CD4-positive, alpha-beta T cell treated with Interleukin-17A for 1 hour (primary cell): ENCODE data around the gene POU4F2.

Experiments
- DNase-seq: peaks from one replicate; pipeline ENCODE4 v3.0.0-alpha.2; 2020

Gene POU4F2, protein sequence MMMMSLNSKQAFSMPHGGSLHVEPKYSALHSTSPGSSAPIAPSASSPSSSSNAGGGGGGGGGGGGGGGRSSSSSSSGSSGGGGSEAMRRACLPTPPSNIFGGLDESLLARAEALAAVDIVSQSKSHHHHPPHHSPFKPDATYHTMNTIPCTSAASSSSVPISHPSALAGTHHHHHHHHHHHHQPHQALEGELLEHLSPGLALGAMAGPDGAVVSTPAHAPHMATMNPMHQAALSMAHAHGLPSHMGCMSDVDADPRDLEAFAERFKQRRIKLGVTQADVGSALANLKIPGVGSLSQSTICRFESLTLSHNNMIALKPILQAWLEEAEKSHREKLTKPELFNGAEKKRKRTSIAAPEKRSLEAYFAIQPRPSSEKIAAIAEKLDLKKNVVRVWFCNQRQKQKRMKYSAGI

DNA sequence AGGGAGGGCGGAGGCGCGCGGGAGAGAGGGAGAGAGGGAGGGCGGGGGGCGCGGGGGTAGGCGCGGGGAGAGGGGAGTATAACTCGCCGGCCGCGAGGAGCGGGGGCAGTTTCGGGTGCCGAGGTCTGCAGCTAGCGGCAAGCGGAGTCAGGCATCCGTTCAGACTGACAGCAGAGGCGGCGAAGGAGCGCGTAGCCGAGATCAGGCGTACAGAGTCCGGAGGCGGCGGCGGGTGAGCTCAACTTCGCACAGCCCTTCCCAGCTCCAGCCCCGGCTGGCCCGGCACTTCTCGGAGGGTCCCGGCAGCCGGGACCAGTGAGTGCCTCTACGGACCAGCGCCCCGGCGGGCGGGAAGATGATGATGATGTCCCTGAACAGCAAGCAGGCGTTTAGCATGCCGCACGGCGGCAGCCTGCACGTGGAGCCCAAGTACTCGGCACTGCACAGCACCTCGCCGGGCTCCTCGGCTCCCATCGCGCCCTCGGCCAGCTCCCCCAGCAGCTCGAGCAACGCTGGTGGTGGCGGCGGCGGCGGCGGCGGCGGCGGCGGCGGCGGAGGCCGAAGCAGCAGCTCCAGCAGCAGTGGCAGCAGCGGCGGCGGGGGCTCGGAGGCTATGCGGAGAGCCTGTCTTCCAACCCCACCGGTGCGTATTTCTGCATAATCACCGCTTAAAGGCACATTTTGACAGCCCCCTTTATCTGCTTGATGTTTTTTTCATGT, at the start of gene POU4F2:
TSS of gene POU4F2 (plus strand) at position 108 of the 720 bp plus-strand sequence. CDS start at position 356, 248 bp downstream.
- no peak for DNase-seq

DNA sequence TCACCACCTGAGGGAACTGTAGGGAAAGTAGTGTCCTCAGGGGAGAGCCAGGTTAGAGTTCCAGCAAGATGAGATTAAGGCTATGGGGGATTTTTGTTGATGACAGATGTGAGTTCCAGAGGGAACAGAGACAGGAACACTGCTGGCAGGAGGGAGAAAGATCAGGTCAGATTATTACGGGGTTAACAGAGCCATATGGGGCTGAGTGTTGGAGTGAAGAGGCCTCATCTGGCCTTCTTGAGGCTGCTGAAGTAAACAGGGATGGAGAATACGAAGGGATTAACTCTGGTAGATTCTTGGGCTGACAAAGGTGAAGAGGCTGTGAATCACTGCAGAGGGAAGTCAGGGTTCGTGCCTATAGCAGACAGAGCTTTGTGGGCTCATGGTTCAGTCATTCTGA, 47.9 kb upstream of the POU4F2 start:
- no peak for DNase-seq

- DNase-seq = no peak
These were observed 46.7 kb upstream of the POU4F2 start for GRCh38 chr4:146592019-146592418.

DNA sequence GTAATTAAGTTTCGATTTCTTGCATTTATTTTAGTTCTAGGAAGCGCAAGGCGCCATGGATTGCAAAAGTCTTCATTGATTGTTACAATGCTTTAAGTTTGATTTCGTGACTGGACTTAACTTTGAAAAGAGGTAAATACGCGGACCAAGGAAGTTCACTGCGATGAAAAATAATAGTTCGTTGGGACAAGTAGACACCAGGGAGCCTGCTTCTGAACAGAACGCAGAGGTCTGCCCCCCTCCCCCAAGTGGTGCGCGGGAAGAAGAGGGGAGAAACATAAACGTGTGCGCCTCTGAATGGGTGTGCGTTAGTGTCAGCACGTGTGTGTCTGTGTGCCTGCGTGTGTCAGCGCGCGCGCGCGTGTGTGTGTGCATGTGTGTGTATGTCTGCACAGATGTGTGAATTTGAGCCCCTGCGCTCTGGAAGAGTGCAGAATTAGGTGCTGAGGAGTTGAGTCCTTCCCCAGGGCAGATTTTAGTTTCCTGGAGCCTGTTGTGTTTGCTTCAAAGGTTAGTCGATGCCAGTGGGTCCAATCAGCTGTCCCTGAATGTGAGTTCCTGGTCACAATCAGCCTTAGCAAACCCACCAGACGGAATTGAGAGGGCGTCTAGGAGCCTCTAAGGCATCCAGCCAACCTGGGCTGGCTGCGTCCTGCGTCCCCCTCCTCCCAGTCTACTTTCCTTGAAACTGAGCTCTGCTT, 5.8 kb upstream of the POU4F2 start:
- DNase-seq = no peak

DNA sequence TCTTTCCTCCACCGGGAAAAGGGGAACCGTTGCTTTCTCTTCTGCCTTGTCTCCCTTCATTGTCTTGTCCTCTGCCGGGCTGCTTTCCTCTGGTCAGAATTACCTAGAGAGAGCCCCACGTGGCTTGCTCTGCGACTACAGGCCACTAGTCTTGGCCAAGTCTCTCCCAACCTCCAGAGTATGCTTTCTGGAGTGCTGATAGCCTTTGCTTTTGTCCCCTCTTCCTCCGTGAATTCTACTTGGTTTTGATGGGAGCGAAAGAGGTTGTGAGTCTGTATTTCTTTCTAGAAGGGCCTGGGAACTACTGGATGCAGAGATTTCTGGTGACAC, 5.3 kb upstream of the POU4F2 start:
- no peak for DNase-seq

GRCh38 chr4:146634825-146635224, 3.9 kb upstream of the POU4F2 start:
- DNase-seq = no peak

DNA sequence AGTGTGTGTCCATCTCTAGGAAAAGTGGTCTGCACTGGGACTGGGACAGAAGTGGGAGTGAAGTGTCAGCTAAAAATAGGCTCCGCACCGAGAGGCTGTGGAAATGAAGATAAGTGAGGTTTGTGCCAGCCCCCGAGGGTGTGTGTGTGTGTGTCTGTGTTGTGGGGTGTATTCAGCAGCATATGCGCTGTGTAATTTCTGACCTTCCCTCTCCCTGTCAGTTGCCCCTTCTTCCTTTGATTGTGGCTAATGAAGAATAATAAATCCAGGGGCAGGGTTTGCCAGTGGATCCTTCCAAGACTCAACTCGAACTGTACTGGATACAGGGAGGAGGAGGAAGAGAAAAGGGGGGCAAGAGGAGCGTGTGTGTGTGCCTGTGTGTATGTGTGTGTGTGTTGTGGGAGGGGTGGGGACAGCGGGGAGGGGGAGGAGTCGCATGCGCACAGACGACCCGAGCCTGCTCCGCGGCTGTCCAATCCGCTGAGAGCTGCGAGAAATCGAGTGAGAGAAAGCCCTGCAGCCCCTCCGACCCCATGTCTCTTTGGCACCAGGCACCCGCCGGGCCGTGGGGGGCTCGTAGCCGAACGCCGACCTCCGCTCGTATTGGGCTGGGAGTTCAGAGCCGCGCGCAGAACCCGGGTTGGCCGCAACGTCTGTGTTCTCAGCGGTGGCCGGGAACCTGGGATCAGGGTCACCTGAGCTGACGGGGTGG, 916 bp upstream of the POU4F2 start:
- no peak for DNase-seq

DNA sequence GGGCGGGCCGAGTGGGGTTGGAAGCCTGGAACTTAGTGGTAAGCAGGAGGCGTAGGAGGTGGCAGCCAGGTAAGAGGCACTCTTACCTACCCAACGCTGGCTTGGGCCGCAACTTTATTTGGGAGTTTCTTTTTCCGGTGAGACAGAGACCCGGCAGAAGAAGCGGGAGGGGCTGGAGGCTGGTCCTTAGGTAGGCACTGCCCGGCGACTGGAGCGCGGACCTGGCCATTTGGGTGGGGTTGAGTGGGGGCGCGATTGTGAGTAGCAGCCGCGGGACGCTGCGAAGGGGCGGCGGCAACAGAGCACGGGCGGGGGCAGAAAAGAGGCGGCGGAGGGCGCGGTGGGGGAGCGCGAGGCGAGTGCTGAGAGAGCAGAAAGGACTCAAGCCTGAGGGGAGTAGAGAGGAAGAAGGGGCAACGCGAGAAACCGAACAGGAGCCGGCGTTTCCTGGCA, 334 bp upstream of the POU4F2 start:
- DNase-seq = no peak

DNA sequence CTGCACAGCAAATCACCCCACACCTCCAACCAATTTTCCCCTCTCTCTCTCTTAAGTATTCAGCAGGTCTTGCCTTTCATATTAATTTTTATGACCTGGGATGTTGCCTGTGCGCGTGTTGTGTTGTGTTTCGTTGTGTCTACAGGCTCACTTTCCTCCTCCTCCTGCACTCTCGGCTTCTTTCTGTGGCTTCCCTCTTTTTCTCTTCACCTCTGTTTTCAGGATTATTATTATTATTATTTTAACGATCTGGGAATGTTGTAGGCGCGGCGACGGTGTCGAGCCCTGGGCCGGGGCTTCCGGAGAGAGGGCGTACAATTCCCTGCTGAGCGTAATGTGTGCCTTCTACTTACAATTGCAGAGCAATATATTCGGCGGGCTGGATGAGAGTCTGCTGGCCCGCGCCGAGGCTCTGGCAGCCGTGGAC, 826 bp downstream of the POU4F2 start:
- no peak for DNase-seq

DNA sequence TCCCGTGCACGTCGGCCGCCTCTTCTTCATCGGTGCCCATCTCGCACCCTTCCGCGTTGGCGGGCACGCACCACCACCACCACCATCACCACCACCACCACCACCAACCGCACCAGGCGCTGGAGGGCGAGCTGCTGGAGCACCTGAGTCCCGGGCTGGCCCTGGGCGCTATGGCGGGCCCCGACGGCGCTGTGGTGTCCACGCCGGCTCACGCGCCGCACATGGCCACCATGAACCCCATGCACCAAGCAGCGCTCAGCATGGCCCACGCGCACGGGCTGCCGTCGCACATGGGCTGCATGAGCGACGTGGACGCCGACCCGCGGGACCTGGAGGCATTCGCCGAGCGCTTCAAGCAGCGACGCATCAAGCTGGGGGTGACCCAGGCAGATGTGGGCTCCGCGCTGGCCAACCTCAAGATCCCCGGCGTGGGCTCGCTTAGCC, 1.4 kb downstream of the POU4F2 start:
- no peak for DNase-seq

GRCh38 chr4:146640465-146641061, 1.9 kb downstream of the POU4F2 start:
- DNase-seq = no peak

GRCh38 chr4:146641762-146642161, 3.1 kb downstream of the POU4F2 start:
- DNase-seq = no peak

DNA sequence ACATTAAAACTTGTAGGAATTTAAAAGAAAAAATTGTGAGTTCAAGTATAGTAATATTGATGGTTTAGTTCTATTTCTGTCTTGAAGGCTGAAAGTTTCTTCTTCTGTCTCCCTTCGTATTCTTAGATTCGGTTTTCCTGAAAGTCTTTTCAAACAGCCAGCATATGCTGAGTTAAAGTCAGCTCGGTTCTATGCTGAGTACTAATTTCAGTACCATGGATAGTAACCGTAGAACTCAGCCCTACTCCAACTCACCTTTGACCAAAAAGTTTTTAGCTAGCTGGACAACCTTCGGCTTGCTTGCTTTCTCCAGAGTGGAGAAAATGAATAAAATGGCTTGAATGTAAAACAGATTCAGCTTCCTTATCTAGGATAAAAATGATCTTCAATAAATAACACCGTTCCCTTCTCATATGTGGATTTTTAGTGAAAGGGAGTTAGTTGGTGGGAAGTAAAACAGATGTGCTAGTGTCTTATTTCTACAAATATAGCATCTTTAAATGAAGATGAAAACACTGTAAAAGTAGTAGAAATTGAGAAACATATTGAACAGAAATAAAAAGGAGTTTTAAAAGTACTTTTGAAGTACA, 5.2 kb downstream of the POU4F2 start:
- DNase-seq = no peak

GRCh38 chr4:146645921-146646320, 7.2 kb downstream of the POU4F2 start:
- DNase-seq = no peak

DNA sequence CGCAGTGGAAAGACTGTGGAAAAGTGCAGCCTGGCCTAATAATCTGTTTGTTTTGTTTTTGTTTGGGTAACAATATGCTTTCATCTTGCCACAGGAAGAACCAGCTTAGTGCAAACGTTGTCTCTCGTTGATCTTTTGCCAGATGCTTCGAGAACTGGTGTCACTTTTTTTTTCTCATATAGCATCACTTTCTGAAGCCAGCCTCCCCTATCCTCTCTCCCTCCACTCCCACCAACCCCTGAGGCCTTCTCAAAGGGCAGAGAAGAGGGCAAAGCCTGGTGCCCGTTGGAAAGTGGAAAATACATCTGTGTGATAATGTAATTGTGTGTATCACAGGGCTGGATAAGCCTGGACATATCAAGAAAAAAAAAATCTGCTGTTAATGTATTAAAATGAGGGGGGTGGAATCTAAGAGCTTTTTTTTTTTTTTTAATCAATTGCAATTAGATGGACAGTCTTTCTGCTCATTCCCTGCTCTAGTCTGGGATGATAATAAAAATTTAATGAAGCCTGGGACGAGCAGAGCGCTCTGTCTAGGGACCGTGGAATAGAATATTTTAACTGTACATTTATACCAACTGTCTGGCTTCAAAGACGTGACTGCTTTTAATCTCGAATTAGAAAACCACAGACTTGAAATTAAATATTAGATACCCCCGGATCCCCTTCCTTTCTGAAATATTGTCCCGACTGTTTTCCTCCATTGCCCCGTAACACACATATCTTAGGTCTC, 8.1 kb downstream of the POU4F2 start:
- no peak for DNase-seq

- DNase-seq = no peak
These were observed 9.1 kb downstream of the POU4F2 start for GRCh38 chr4:146647615-146648460.

DNA sequence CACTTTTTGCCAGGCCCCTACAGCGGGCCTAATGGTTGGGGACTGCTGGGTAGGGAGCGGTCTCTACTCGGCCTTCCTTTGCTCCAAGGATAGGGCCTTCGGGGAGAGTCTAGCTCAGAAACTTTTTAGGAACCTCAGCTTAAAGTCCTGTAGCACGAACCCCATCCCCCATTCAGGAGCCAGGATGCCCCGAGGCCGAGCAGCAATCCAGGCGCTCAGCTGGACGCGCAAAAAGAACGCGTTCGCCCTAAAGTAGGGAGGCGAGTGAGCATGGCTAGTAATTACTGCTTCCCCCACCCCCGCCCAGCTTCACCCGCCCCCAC, 9.7 kb downstream of the POU4F2 start:
- no peak for DNase-seq

GRCh38 chr4:146649232-146649631, 10.5 kb downstream of the POU4F2 start:
- DNase-seq = no peak

- no peak for DNase-seq
These were observed 11.3 kb downstream of the POU4F2 start for GRCh38 chr4:146650034-146650433.

DNA sequence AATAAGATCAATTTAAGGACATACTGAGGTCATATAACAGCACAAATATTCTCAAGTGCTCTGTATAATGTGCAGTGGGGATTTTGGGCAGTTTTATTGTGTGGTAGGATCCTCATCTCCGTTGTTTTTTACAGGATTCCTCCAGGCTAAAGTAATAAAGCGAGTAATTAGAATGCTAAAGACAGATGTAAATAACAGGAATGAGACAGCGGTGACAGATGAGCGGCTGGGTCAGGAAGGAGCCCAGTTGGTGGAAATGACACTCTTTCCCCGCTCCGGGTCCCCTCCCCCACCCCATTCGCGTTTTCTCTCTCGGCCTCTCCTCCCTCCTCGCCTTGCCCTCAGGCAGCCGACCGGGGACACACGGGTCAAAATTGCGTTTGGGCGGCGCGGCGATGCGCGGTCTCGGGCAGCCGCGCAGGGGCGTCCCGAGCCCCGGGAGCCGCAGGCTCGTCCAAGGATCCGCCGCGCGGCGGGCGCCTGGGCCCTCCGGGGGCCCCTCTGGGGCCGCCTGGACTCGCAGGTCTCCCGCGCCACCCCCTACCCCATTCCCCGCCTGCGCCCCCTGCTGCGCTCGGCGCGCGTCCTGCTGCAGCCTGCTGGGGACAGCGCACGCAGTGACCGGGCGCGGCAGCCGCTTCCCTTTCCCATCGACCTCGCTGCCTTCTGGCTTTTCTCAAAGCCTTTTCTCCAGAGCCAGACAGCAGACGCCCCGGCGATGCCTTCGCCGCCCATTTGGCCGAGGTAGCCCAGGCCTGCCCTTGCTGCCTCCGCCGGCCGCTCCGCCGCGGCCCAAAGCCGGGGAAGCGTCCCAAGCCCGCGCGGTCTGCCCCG, 16.2 kb downstream of the POU4F2 start:
- no peak for DNase-seq
